Lower leg skin (tissue), 4 donors: ENCODE measurements around the gene IL17B. TPM values are rescaled to one million over a fixed set of nuclear protein-coding genes. Genes with fewer than 3 reads are reported as not detected.

Experiments used
- DNase-seq, 2 donors: peaks; one replicate each; pipeline ENCODE4 v3.0.0-alpha.2; 2019; ENCODE audit warnings: low spot score in 2 of 2
- H3K4me3 ChIP-seq: fragments of 200-600 bp; sonication (generic); 2 replicates; pipeline ENCODE4 v1.5.1; 2017; ENCODE audit warnings: mild to moderate bottlenecking, low read depth; ENCODE audit not compliant: poor library complexity, severe bottlenecking
- POLR2A ChIP-seq, 2 donors: fragments of 450-650 bp; IDR thresholded peaks; one replicate each; pipeline ENCODE4 v1.6.1; 2016 to 2017; ENCODE audit warnings: antibody characterized with exemption in 2 of 2, mild to moderate bottlenecking in 1 of 2, moderate library complexity in 1 of 2
- WGBS, 2 donors: methylation state at CpG; one replicate each; pipeline ENCODE4 v1.1.5; 2018; 5-methylcytosine and 5-hydroxymethylcytosine counted together
- intact Hi-C: fragments of 100-400 bp; cut with DNase I; formaldehyde crosslinking; loops from one replicate; pipeline ENCODE4 v1.15.0; 2023; ENCODE audit warnings: low total_unique reads
- total RNA-seq, 4 donors: library from RNA; depleted of rRNA; stranded (reverse); fragments of >200 nt; gene quantifications; one replicate each; pipeline ENCODE4 v1.1.0, GENCODE V29; 2016
- TF ChIP-seq, protein P1 (sequence below), 3 donors: fragments of 450-650 bp; IDR thresholded peaks; one replicate each; pipeline ENCODE4 v1.5.1; 2016; ENCODE audit warnings: antibody characterized with exemption in 3 of 3, mild to moderate bottlenecking in 3 of 3, moderate library complexity in 2 of 3

The IL17B gene
- total RNA-seq, 4 donors from 2014 or later, result not detected

DNA sequence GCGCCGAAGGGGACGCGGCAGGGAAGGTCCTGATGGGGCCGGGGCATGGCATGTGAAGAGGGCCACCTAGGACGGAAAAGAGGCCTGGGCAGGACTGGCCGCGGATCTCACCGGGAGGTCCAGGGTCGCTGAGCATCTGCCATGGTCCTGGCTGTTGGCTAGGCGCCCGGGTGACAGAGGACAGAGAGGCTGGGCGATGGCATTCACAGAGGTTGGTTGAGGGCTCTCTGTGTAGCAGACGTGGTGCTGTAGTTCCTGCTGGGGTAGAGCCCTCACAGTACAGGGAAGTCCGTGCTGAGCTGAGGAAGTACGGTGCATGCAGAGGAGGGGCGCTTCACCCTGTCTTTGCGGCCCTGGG, 20.8 kb downstream of the IL17B start:
- no peak for TF ChIP-seq POLR2A (IDR thresholded peaks at IDR 0.05)
- TF ChIP-seq, protein P1, sequence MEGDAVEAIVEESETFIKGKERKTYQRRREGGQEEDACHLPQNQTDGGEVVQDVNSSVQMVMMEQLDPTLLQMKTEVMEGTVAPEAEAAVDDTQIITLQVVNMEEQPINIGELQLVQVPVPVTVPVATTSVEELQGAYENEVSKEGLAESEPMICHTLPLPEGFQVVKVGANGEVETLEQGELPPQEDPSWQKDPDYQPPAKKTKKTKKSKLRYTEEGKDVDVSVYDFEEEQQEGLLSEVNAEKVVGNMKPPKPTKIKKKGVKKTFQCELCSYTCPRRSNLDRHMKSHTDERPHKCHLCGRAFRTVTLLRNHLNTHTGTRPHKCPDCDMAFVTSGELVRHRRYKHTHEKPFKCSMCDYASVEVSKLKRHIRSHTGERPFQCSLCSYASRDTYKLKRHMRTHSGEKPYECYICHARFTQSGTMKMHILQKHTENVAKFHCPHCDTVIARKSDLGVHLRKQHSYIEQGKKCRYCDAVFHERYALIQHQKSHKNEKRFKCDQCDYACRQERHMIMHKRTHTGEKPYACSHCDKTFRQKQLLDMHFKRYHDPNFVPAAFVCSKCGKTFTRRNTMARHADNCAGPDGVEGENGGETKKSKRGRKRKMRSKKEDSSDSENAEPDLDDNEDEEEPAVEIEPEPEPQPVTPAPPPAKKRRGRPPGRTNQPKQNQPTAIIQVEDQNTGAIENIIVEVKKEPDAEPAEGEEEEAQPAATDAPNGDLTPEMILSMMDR (IDR thresholded peaks at IDR 0.05), result no peak
- H3K4me3 ChIP-seq, result peak overlapping the region; percentile 58
- peak; percentile 36 to 93 for DNase-seq
- 1% methylated on average over 18 of the region's 18 CpGs for WGBS, 2 donors
- intact Hi-C loops, result no loop called here

DNA sequence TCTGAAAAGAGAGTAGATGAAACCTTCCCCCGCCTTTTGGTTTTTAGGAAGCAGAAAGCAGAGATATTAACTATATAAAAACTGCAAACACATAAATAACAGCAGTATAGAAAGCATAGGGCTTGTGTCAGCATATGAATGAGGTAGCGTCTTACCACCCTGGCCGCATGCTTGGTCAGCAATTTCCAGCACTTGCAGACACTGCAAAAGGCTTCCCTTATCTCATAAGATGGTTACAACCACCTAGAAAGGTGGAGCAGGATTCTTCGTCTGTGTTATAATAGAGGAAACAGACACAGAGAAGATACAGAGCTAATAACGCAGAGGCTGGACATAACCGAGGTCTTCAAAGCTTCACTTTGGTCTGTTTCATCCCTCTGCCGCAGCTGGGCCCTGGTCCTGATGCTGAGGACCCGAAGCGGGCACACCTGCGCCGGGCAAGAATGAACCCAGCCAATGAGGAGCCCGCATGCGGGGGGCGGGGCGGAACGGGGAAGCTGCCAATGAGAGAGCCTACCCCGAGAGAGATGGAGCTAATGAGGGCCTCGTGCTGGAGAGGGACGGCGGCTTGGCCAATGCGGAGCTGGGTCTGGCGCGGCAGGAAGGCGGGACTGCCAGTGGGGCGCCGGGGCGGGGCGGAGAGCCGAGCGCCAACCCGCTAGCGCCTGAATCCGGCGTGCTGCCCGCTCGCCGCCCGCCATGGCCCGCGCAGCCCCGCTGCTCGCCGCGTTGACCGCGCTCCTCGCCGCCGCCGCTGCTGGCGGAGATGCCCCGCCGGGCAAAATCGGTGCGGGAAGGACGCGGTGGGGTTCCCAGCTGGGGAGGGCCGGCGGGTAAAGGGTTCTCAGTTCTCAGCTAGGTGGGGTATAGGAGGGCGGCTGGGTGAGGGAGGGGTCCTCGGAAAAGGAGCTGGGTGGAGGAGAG, 21.5 kb downstream of the IL17B start, which contains the start of gene PCYOX1L:
PCYOX1L (plus strand) TSS at position 677 of the 924 bp plus-strand sequence; CDS start at position 700, 23 bp downstream.
- intact Hi-C loops, result no loop called here
- no peak for TF ChIP-seq POLR2A (IDR thresholded peaks at IDR 0.05)
- TF ChIP-seq, protein P1 (IDR thresholded peaks at IDR 0.05), result no peak
- DNase-seq, result peak; percentile 95 to 99
- 2 to 4% methylated on average over 33 to 53 of the region's 61 CpGs for WGBS, 2 donors
- peak within 1 kb of the TSS; percentile 58 for H3K4me3 ChIP-seq

DNA sequence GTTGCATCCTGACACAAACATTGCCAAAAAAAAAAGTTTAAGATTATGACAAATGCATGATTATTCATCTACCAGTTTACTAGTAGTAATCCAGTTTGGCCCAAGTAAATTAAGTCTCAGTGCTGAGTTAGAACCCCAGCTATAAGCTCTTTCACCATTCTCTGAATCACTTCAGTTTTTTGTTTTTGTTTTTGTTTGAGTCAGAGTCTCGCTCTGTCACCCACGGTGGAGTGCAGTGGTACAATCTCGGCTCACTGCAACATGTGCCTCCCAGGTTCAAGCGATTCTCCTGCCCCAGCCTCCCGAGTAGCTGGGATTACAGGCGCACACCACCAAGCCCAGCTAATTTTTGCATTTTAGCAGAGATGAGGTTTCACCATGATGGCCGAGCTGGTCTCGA, 22.7 kb downstream of the IL17B start:
- intact Hi-C loops, result no loop called here
- 92 to 96% methylated on average over 8 of the region's 8 CpGs for WGBS, 2 donors
- DNase-seq, result no peak
- TF ChIP-seq, protein P1 (IDR thresholded peaks at IDR 0.05), result no peak
- TF ChIP-seq POLR2A (IDR thresholded peaks at IDR 0.05), result no peak
- H3K4me3 ChIP-seq, result no peak overlapping the region

DNA sequence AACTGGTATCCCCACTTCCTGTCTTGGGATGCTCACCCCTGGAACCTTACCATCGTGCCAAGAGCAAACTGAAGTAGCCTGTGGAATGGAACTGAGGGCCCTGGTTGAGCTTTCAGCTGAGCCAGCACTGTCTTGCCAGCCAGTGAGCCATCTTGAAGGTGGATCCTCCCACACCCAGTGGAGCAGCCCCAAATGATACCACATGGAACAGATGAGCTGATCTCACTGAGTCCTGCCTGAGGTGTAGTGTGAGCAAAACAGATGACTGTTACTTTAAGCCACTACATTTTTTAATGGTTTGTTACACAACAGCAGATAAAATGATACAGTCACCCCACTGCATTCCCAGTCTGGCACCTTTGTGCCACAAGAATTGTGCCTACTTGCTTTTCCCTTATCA, 23.4 kb downstream of the IL17B start:
- DNase-seq, result no peak
- WGBS, 2 donors, result 85 to 100% methylated on average over 1 of the region's 1 CpG
- no peak for TF ChIP-seq POLR2A (IDR thresholded peaks at IDR 0.05)
- TF ChIP-seq, protein P1 (IDR thresholded peaks at IDR 0.05), result no peak
- intact Hi-C loops, result no loop called here
- no peak overlapping the region for H3K4me3 ChIP-seq

DNA sequence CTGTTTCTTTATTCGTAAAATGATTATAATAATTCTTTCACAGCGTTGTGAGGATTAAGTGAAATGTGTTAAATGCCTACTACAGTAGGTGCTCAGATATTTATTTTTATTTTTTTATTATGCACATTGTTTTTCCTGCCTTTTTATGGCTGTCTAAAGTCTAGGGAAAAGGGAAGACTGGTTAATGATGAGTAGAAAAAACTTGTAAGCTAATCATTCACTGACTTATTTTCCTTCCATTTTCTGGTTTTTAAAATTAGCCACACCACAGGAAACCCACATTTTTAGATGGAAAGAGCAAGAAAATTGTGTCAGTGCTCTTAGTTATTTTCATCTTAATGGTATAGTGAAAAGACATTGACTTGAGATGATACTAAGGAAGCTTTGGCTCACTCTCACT, 25.2 kb downstream of the IL17B start:
- TF ChIP-seq, protein P1 (IDR thresholded peaks at IDR 0.05), result no peak
- no peak for TF ChIP-seq POLR2A (IDR thresholded peaks at IDR 0.05)
- intact Hi-C loops, result no loop called here
- 89 to 93% methylated on average over 2 of the region's 2 CpGs for WGBS, 2 donors
- H3K4me3 ChIP-seq, result no peak overlapping the region
- no peak for DNase-seq
